MCF 10A (cell line): ENCODE results near the gene TTC7B. TPM values are rescaled to one million over a fixed set of nuclear protein-coding genes. Genes with fewer than 3 reads are reported as not detected.

Source experiments
- BruUV-seq: library from RNA; stranded (reverse); fragments of 400-500 nt; replicated peaks from 2 replicates; lab custom pipeline; 2021; lab: Mats Ljungman, UMichigan
- CTCF ChIA-PET: fragments of 300-600 bp; sonication (Branson Sonifier 250); formaldehyde crosslinking; extraction: SDS; loops from one replicate; lab custom pipeline; 2021; ENCODE audit warnings: antibody characterized with exemption, inconsistent platforms; lab: Yijun Ruan, JAX
- POLR2A ChIA-PET: fragments of 300-600, 350-650 bp; sonication (Branson Sonifier 250); formaldehyde crosslinking; extraction: SDS; loops from one replicate; lab custom pipeline; 2020; ENCODE audit warnings: antibody characterized with exemption, inconsistent platforms; lab: Yijun Ruan, JAX
- DNase-seq: peaks from one replicate; pipeline ENCODE4 v3.0.0-alpha.2; 2018; ENCODE audit not compliant: unreplicated experiment
- H3K27ac Mint-ChIP-seq: one replicate; pipeline ENCODE4 v1.8.0; 2022; ENCODE audit warnings: mild to moderate bottlenecking, low read depth, mixed read lengths; ENCODE audit not compliant: unreplicated experiment
- H3K27me3 Mint-ChIP-seq: one replicate; pipeline ENCODE4 v1.8.0; 2022; ENCODE audit warnings: mixed read lengths; ENCODE audit not compliant: insufficient read depth, unreplicated experiment
- H3K36me3 Mint-ChIP-seq: one replicate; pipeline ENCODE4 v1.8.0; 2022; ENCODE audit warnings: mild to moderate bottlenecking, moderate library complexity, mixed read lengths; ENCODE audit not compliant: insufficient read depth, unreplicated experiment
- H3K4me1 Mint-ChIP-seq: one replicate; pipeline ENCODE4 v1.8.0; 2022; ENCODE audit warnings: mixed read lengths; ENCODE audit not compliant: insufficient read depth, unreplicated experiment
- H3K4me3 Mint-ChIP-seq: one replicate; pipeline ENCODE4 v1.8.0; 2022; ENCODE audit warnings: mild to moderate bottlenecking, moderate library complexity, mixed read lengths; ENCODE audit not compliant: unreplicated experiment
- H3K9me3 Mint-ChIP-seq: one replicate; pipeline ENCODE4 v1.8.0; 2022; ENCODE audit warnings: mixed read lengths; ENCODE audit not compliant: unreplicated experiment
- intact Hi-C: fragments of 100-400 bp; cut with micrococcal nuclease; formaldehyde crosslinking; loops from 2 replicates; pipeline ENCODE4 v1.14.1; 2022
- total RNA-seq: library from RNA; stranded (reverse); gene quantifications from 2 replicates; pipeline ENCODE4 v1.2.3, GENCODE V29; 2022
- TF ChIP-seq, protein P1 (sequence below): fragments of 200-600 bp; IDR thresholded peaks from one replicate; pipeline ENCODE4 v1.8.0; 2022; ENCODE audit warnings: antibody characterized with exemption, mild to moderate bottlenecking; ENCODE audit not compliant: unreplicated experiment

Gene TTC7B
- total RNA-seq, 1 experiment from 2014 or later = 31.1 TPM

DNA sequence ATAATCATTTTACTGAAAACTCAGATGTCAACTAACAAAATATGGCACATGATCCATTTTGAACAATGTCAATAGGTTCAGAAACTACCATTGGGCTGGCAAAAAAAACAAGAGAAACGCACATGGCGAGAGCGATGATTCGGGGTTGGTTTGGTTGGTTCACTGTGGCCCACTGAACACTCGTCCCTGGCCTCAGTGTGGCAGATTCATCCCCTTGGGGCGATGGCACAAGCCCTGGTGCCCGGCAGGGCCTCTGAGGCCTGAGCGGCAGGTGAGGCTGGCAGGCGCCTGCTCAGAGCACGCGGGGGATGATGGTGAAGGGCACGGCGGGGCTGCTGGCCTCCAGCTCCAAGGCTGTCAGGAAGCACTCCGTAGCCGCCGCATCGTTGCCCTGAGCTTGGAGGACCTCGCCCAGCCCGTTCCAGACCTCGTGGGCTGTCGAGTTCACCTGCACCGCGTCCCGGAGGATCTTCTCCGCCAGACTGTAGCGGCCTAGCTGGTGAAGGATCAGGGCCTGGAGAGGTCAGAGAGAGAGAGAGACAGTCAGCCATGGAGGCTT lies 275.1 kb downstream of the TTC7B start:
- intact Hi-C loops = no loop called here
- Mint-ChIP-seq H3K27me3 (no peaks in the 10 kb centered on the region), H3K9me3 (no peaks in the 10 kb centered on the region), H3K36me3 (peaks cover 7% of the 10 kb centered on the region), H3K27ac (no peak overlapping the region), H3K4me3 (no peak overlapping the region), H3K4me1 (no peaks in the 10 kb centered on the region)
- TF ChIP-seq, protein P1, sequence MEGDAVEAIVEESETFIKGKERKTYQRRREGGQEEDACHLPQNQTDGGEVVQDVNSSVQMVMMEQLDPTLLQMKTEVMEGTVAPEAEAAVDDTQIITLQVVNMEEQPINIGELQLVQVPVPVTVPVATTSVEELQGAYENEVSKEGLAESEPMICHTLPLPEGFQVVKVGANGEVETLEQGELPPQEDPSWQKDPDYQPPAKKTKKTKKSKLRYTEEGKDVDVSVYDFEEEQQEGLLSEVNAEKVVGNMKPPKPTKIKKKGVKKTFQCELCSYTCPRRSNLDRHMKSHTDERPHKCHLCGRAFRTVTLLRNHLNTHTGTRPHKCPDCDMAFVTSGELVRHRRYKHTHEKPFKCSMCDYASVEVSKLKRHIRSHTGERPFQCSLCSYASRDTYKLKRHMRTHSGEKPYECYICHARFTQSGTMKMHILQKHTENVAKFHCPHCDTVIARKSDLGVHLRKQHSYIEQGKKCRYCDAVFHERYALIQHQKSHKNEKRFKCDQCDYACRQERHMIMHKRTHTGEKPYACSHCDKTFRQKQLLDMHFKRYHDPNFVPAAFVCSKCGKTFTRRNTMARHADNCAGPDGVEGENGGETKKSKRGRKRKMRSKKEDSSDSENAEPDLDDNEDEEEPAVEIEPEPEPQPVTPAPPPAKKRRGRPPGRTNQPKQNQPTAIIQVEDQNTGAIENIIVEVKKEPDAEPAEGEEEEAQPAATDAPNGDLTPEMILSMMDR = no peak
- ChIA-PET POLR2A (no interaction called here), CTCF (no interaction called here)
- DNase-seq = no peak
- BruUV-seq = no TSS peak

DNA sequence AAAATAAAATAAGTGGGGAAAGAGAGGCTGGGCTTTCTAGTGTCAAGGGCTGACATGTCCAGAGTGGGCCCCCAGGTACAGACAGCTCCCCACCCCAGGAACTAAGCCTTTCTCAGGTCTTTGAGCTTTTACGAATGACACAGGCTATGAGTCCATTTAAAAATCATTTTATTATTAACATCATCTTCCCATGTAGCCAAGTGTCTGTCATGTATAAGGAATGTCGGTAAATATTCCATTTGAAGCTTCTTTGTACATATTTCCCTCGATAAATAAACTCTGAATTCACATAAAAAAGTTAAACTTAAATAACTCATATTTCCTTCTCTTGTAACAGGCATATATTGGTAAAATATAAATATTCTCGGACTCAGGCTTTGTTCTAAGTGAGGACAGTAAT lies 275.8 kb downstream of the TTC7B start:
- H3K27me3 Mint-ChIP-seq = no peaks in the 10 kb centered on the region
- no peak overlapping the region for H3K27ac Mint-ChIP-seq
- no peak for DNase-seq
- POLR2A ChIA-PET = no interaction called here
- intact Hi-C loops = no loop called here
- BruUV-seq = no TSS peak
- H3K9me3 Mint-ChIP-seq = no peaks in the 10 kb centered on the region
- TF ChIP-seq, protein P1 = no peak
- H3K4me1 Mint-ChIP-seq = no peaks in the 10 kb centered on the region
- H3K36me3 Mint-ChIP-seq = peaks cover 7% of the 10 kb centered on the region
- CTCF ChIA-PET = interaction anchor here (0.6 kb wide), 1 partner anchor 204 kb away, joined by 3 read pairs; no protein-coding TSS in a partner anchor
- no peak overlapping the region for H3K4me3 Mint-ChIP-seq

- Mint-ChIP-seq H3K27ac (no peak overlapping the region), H3K9me3 (no peaks in the 10 kb centered on the region), H3K36me3 (peaks cover 7% of the 10 kb centered on the region), H3K27me3 (no peaks in the 10 kb centered on the region), H3K4me1 (no peaks in the 10 kb centered on the region), H3K4me3 (no peak overlapping the region)
- TF ChIP-seq, protein P1 = no peak
- intact Hi-C loops = no loop called here
- CTCF ChIA-PET = interaction anchor here (0.6 to 0.7 kb wide), 2 partner anchors 31 to 204 kb away, joined by 3 to 4 read pairs; no protein-coding TSS in a partner anchor
- no peak for DNase-seq
- BruUV-seq = no TSS peak
- POLR2A ChIA-PET = no interaction called here
Observed at GRCh38 chr14:90539996-90540395, 276.2 kb downstream of the TTC7B start.

- H3K27ac Mint-ChIP-seq = no peak overlapping the region
- POLR2A ChIA-PET = no interaction called here
- no peak for DNase-seq
- H3K4me1 Mint-ChIP-seq = no peaks in the 10 kb centered on the region
- no peak overlapping the region for H3K4me3 Mint-ChIP-seq
- no peaks in the 10 kb centered on the region for H3K9me3 Mint-ChIP-seq
- TF ChIP-seq, protein P1 = no peak
- H3K27me3 Mint-ChIP-seq = no peaks in the 10 kb centered on the region
- H3K36me3 Mint-ChIP-seq = peaks cover 7% of the 10 kb centered on the region
- intact Hi-C loops = no loop called here
- no TSS peak for BruUV-seq
- CTCF ChIA-PET = interaction anchor here (0.5 to 0.7 kb wide), 2 partner anchors 32 to 634 kb away, joined by 3 to 4 read pairs; no protein-coding TSS in a partner anchor
Observed at GRCh38 chr14:90539496-90539775, 276.8 kb downstream of the TTC7B start.
